ENCODE measurements around the gene RGS21. TPM values are rescaled to one million over a fixed set of nuclear protein-coding genes. Genes with fewer than 3 reads are reported as not detected.

The RGS21 gene
- total RNA-seq, 2 experiments from 2014 or later: not detected

GRCh38 chr1:192376374-192376773 is 59.6 kb downstream of the RGS21 start:
- H3K4me3 ChIP-seq (ENCODE audit: low read length): no peak overlapping the region
- DNase-seq (no peak), ATAC-seq (ENCODE audit: poor library complexity) (no peak)
- no peaks in the 10 kb centered on the region for H3K4me1 Mint-ChIP-seq (ENCODE audit: low read depth)
- no peaks in the 10 kb centered on the region for H3K27me3 Mint-ChIP-seq
- no peaks in the 10 kb centered on the region for H3K4me1 ChIP-seq (ENCODE audit: insufficient read depth, low read length)
- H3K36me3 Mint-ChIP-seq (ENCODE audit: low read depth): no peaks in the 10 kb centered on the region
- ChIA-PET POLR2A (no interaction called here), CTCF (interaction anchor here (0.5 kb wide), 1 partner anchor 111 kb away, joined by 4 read pairs; no protein-coding TSS in a partner anchor)
- no peaks in the 10 kb centered on the region for H3K36me3 ChIP-seq (ENCODE audit: insufficient read depth, low read length)
- no peaks in the 10 kb centered on the region for H3K27me3 ChIP-seq (ENCODE audit: control insufficient read depth in 1 of 2, insufficient read depth in 2 of 2, low read length in 2 of 2)
- H3K27ac Mint-ChIP-seq: no peak overlapping the region
- H3K9me3 Mint-ChIP-seq: peaks cover 2% of the 10 kb centered on the region
- no peak overlapping the region for H3K27ac ChIP-seq (ENCODE audit: low read depth in 1 of 2, low read length in 2 of 2)
- TF ChIP-seq CTCF (IDR thresholded peaks at IDR 0.05): no peak
- H3K4me3 Mint-ChIP-seq: no peak overlapping the region
- intact Hi-C loops (cut with DNase I, micrococcal nuclease): no loop called here
- no peaks in the 10 kb centered on the region for H3K9me3 ChIP-seq (ENCODE audit: control insufficient read depth in 1 of 2, insufficient read depth in 1 of 2, low read length in 2 of 2)

GRCh38 chr1:192378276-192378675 is 61.5 kb downstream of the RGS21 start:
- no peaks in the 10 kb centered on the region for H3K4me1 Mint-ChIP-seq (ENCODE audit: low read depth)
- DNase-seq (no peak), ATAC-seq (ENCODE audit: poor library complexity) (no peak)
- H3K27me3 ChIP-seq (ENCODE audit: control insufficient read depth in 1 of 2, insufficient read depth in 2 of 2, low read length in 2 of 2): no peaks in the 10 kb centered on the region
- no peak overlapping the region for H3K27ac Mint-ChIP-seq
- H3K27ac ChIP-seq (ENCODE audit: low read depth in 1 of 2, low read length in 2 of 2): no peak overlapping the region
- no peaks in the 10 kb centered on the region for H3K4me1 ChIP-seq (ENCODE audit: insufficient read depth, low read length)
- no peaks in the 10 kb centered on the region for H3K36me3 ChIP-seq (ENCODE audit: insufficient read depth, low read length)
- no peaks in the 10 kb centered on the region for H3K27me3 Mint-ChIP-seq
- H3K9me3 Mint-ChIP-seq: peaks cover 2% of the 10 kb centered on the region
- H3K9me3 ChIP-seq (ENCODE audit: control insufficient read depth in 1 of 2, insufficient read depth in 1 of 2, low read length in 2 of 2): no peaks in the 10 kb centered on the region
- TF ChIP-seq CTCF (IDR thresholded peaks at IDR 0.05): no peak
- POLR2A ChIA-PET: no interaction called here
- intact Hi-C loops (cut with DNase I, micrococcal nuclease): no loop called here
- H3K36me3 Mint-ChIP-seq (ENCODE audit: low read depth): no peaks in the 10 kb centered on the region
- no peak overlapping the region for H3K4me3 Mint-ChIP-seq
- H3K4me3 ChIP-seq (ENCODE audit: low read length): no peak overlapping the region
- CTCF ChIA-PET: no interaction called here

GRCh38 chr1:192378878-192379277 is 62.1 kb downstream of the RGS21 start:
- POLR2A ChIA-PET: no interaction called here
- CTCF ChIA-PET: no interaction called here
- Histone ChIP-seq H3K4me3 (ENCODE audit: low read length) (no peak overlapping the region), H3K4me1 (ENCODE audit: insufficient read depth, low read length) (no peaks in the 10 kb centered on the region), H3K9me3 (ENCODE audit: control insufficient read depth in 1 of 2, insufficient read depth in 1 of 2, low read length in 2 of 2) (no peaks in the 10 kb centered on the region), H3K36me3 (ENCODE audit: insufficient read depth, low read length) (no peaks in the 10 kb centered on the region), H3K27me3 (ENCODE audit: control insufficient read depth in 1 of 2, insufficient read depth in 2 of 2, low read length in 2 of 2) (no peaks in the 10 kb centered on the region), H3K27ac (ENCODE audit: low read depth in 1 of 2, low read length in 2 of 2) (no peak overlapping the region)
- Mint-ChIP-seq H3K4me3 (no peak overlapping the region), H3K9me3 (peaks cover 2% of the 10 kb centered on the region), H3K27ac (no peak overlapping the region), H3K27me3 (no peaks in the 10 kb centered on the region), H3K4me1 (ENCODE audit: low read depth) (no peaks in the 10 kb centered on the region), H3K36me3 (ENCODE audit: low read depth) (no peaks in the 10 kb centered on the region)
- ATAC-seq (ENCODE audit: poor library complexity) (no peak), DNase-seq (no peak)
- intact Hi-C loops (cut with DNase I, micrococcal nuclease): no loop called here
- no peak for TF ChIP-seq CTCF (IDR thresholded peaks at IDR 0.05)

All from CD4-positive, alpha-beta T cell (primary cell).